PC-3 (cell line): Measurements from ENCODE around the gene SP3. TPM values are rescaled to one million over a fixed set of nuclear protein-coding genes. Genes with fewer than 3 reads are reported as not detected.

Source experiments
- ATAC-seq: fragments of 200-7000 bp; cut with Tn5 transposase; 2 replicates; pipeline ENCODE4 v1.9.1; 2020; ENCODE audit warnings: mild to moderate bottlenecking, moderate library complexity
- BruUV-seq: library from RNA; stranded (reverse); fragments of 400-500 nt; replicated peaks from 2 replicates; lab custom pipeline; 2021; lab: Mats Ljungman, UMichigan
- CTCF ChIA-PET: fragments of 300-600 bp; sonication (Branson Sonifier 250); formaldehyde crosslinking; loops from one replicate; lab custom pipeline; 2022; ENCODE audit warnings: antibody characterized with exemption; lab: Charles Lee
- POLR2A ChIA-PET: fragments of 300-600 bp; sonication (Branson Sonifier 250); formaldehyde crosslinking; loops from one replicate; lab custom pipeline; 2022; ENCODE audit warnings: antibody characterized with exemption; ENCODE audit not compliant: unreplicated experiment; lab: Charles Lee
- DNase-seq: peaks from one replicate; pipeline ENCODE4 v3.0.0-alpha.2; 2015
- H2AFZ ChIP-seq: fragments of 300-600 bp; sonication (generic); 2 replicates; pipeline ENCODE4 v1.6.0; 2016; ENCODE audit warnings: antibody characterized with exemption, low read length
- H3F3A ChIP-seq: fragments of 300-600 bp; sonication (generic); one replicate; pipeline ENCODE4 v1.6.0; 2017; ENCODE audit warnings: antibody characterized with exemption, low read length, control low read depth, mild to moderate bottlenecking; ENCODE audit not compliant: unreplicated experiment
- H3K27ac ChIP-seq: fragments of 300-600 bp; sonication (generic); 2 replicates; pipeline ENCODE4 v1.5.1; 2016; ENCODE audit warnings: mild to moderate bottlenecking, low read length
- H3K27me3 ChIP-seq: fragments of 300-600 bp; sonication (generic); 2 replicates; pipeline ENCODE4 v1.6.1; 2016; ENCODE audit warnings: low read length, mixed read lengths
- H3K36me3 ChIP-seq: fragments of 300-600 bp; sonication (generic); 2 replicates; pipeline ENCODE4 v1.6.1; 2016; ENCODE audit warnings: low read depth, mixed run types, low read length, mixed read lengths
- H3K4me1 ChIP-seq: fragments of 300-600 bp; sonication (generic); 2 replicates; pipeline ENCODE4 v1.5.1; 2016; ENCODE audit warnings: low read length; ENCODE audit not compliant: insufficient read depth
- H3K4me2 ChIP-seq: fragments of 300-600 bp; sonication (generic); 2 replicates; pipeline ENCODE4 v1.6.0; 2016; ENCODE audit warnings: low read length
- H3K4me3 ChIP-seq: fragments of 300-600 bp; sonication (generic); 2 replicates; pipeline ENCODE4 v1.5.1; 2016; ENCODE audit warnings: mild to moderate bottlenecking, low read length, mixed read lengths
- H3K79me2 ChIP-seq: fragments of 300-600 bp; sonication (generic); 2 replicates; pipeline ENCODE4 v1.6.1; 2017; ENCODE audit warnings: low read length, mixed read lengths
- H3K9ac ChIP-seq: fragments of 300-600 bp; sonication (generic); 2 replicates; pipeline ENCODE4 v1.6.0; 2016; ENCODE audit warnings: mild to moderate bottlenecking, low read length
- H3K9me2 ChIP-seq: fragments of 300-600 bp; sonication (generic); replicated peaks from 2 replicates; pipeline ENCODE4 v1.6.1; 2016; ENCODE audit warnings: mixed run types, low read length, mixed read lengths
- H3K9me3 ChIP-seq: fragments of 300-600 bp; sonication (generic); 2 replicates; pipeline ENCODE4 v1.6.1; 2016; ENCODE audit warnings: low read length, mixed read lengths
- H4K20me1 ChIP-seq: fragments of 300-600 bp; sonication (generic); 2 replicates; pipeline ENCODE4 v1.6.1; 2016; ENCODE audit warnings: low read length, mixed read lengths
- EZH2 ChIP-seq: fragments of 300-600 bp; sonication (generic); IDR thresholded peaks from one replicate; pipeline ENCODE4 v1.6.1; 2017; ENCODE audit warnings: antibody characterized with exemption, mild to moderate bottlenecking, low read length; ENCODE audit not compliant: unreplicated experiment
- intact Hi-C: fragments of 100-400 bp; cut with micrococcal nuclease; formaldehyde crosslinking; loops from 2 replicates; pipeline ENCODE4 v1.9.0; 2023
- total RNA-seq: library from RNA; depleted of rRNA; stranded (reverse); fragments of >200 nt; gene quantifications from 2 replicates; pipeline ENCODE4 v1.2.3, GENCODE V29; 2014
- TF ChIP-seq, protein P1 (sequence below): fragments of 300-600 bp; sonication (generic); conservative IDR thresholded peaks from 2 replicates; pipeline ENCODE4 v1.5.1; 2017; ENCODE audit warnings: antibody characterized with exemption, low read depth, mild to moderate bottlenecking, low read length

SP3 gene
- total RNA-seq, 1 experiment from 2014 or later = 117 TPM

GRCh38 chr2:173858291-173858731 is 106.9 kb downstream of the SP3 start:
- peak; percentile 6 for DNase-seq
- peaks cover 20% of the 10 kb centered on the region for H3K4me1 ChIP-seq
- no peak overlapping the region for H3K4me3 ChIP-seq
- no peaks in the 10 kb centered on the region for H3K27me3 ChIP-seq
- ChIA-PET CTCF (no interaction called here), POLR2A (no interaction called here)
- ATAC-seq = no peak
- H4K20me1 ChIP-seq = no peaks in the 10 kb centered on the region
- H3K4me2 ChIP-seq = no peak overlapping the region
- TF ChIP-seq EZH2 = no peak
- TF ChIP-seq, protein P1, sequence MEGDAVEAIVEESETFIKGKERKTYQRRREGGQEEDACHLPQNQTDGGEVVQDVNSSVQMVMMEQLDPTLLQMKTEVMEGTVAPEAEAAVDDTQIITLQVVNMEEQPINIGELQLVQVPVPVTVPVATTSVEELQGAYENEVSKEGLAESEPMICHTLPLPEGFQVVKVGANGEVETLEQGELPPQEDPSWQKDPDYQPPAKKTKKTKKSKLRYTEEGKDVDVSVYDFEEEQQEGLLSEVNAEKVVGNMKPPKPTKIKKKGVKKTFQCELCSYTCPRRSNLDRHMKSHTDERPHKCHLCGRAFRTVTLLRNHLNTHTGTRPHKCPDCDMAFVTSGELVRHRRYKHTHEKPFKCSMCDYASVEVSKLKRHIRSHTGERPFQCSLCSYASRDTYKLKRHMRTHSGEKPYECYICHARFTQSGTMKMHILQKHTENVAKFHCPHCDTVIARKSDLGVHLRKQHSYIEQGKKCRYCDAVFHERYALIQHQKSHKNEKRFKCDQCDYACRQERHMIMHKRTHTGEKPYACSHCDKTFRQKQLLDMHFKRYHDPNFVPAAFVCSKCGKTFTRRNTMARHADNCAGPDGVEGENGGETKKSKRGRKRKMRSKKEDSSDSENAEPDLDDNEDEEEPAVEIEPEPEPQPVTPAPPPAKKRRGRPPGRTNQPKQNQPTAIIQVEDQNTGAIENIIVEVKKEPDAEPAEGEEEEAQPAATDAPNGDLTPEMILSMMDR = no peak
- no peaks in the 10 kb centered on the region for H3K9me2 ChIP-seq
- intact Hi-C loops = loop anchor here (10.0 kb wide), 1 partner anchor 284 kb away; no protein-coding TSS in a partner anchor
- no peaks in the 10 kb centered on the region for H3K9me3 ChIP-seq
- H3K36me3 ChIP-seq = no peaks in the 10 kb centered on the region
- H3K9ac ChIP-seq = no peak overlapping the region
- H2AFZ ChIP-seq = peak overlapping the region; percentile 49; the same call in 1 of the 2 replicates
- BruUV-seq = no TSS peak
- H3K79me2 ChIP-seq = no peaks in the 10 kb centered on the region
- H3F3A ChIP-seq = no peaks in the 10 kb centered on the region
- H3K27ac ChIP-seq = no peak overlapping the region
